ENCODE data around the gene FGD2.

DNA sequence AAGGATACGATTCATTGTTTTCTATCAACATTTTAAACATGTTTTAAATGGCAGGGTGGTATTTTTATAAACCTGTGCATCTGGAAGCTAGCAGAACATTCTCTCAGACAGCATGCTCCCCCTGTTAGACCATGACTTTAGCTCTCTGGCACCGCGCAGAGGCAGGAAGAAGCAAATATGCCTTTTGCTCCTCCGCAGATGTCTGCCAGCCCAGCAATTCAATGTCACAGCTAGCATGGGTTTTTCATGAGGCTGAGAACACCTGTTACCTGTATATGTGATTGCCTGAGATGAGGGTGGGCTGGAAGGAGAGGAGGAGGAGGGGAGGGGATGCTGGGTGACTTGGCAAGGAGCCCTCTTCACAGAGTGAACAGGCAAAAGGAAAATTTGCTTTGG lies 26.1 kb upstream of the FGD2 start:
- no peak for TF ChIP-seq POLR2AphosphoS5 (IDR thresholded peaks at IDR 0.05; ENCODE audit: borderline replicate concordance, low read depth, low read length)
- no peak for TF ChIP-seq EZH2 (IDR thresholded peaks at IDR 0.05)

Measured in SK-N-MC (cell line).